Subcutaneous abdominal adipose tissue (tissue), 5 donors: ENCODE results near the gene IFI27L1.

ENCODE experiments used
- H3K27ac ChIP-seq: one replicate; pipeline ENCODE4 v1.7.0; 2013; ENCODE audit warnings: low read depth, mild to moderate bottlenecking, inconsistent platforms, low read length, moderate library complexity
- H3K27me3 ChIP-seq, 5 donors: one replicate each; pipeline ENCODE4 v1.7.0; 2013; ENCODE audit warnings: low read length in 5 of 5, inconsistent platforms in 1 of 5; ENCODE audit not compliant: control insufficient read depth in 5 of 5, insufficient read depth in 4 of 5
- H3K36me3 ChIP-seq, 5 donors: one replicate each; pipeline ENCODE4 v1.7.0; 2013; ENCODE audit warnings: low read length in 5 of 5; ENCODE audit not compliant: control insufficient read depth in 5 of 5, insufficient read depth in 5 of 5
- H3K4me1 ChIP-seq, 5 donors: one replicate each; pipeline ENCODE4 v1.7.0; 2013; ENCODE audit warnings: low read length in 5 of 5, mild to moderate bottlenecking in 3 of 5, moderate library complexity in 1 of 5; ENCODE audit not compliant: control insufficient read depth in 5 of 5, insufficient read depth in 5 of 5
- H3K4me3 ChIP-seq, 5 donors: one replicate each; pipeline ENCODE4 v1.7.0; 2013; ENCODE audit warnings: low read length in 5 of 5, low read depth in 1 of 5
- H3K9ac ChIP-seq, 5 donors: one replicate each; pipeline ENCODE4 v1.7.0; 2013; ENCODE audit warnings: low read length in 5 of 5, mild to moderate bottlenecking in 4 of 5, moderate library complexity in 3 of 5
- H3K9me3 ChIP-seq, 5 donors: one replicate each; pipeline ENCODE4 v1.7.0; 2013; ENCODE audit warnings: low read length in 5 of 5; ENCODE audit not compliant: control insufficient read depth in 5 of 5
- donor health status: healthy.
- donor health status: healthy.
- donor health status: healthy.
- donor health status: healthy.
- donor health status: healthy.

The IFI27L1 gene

DNA sequence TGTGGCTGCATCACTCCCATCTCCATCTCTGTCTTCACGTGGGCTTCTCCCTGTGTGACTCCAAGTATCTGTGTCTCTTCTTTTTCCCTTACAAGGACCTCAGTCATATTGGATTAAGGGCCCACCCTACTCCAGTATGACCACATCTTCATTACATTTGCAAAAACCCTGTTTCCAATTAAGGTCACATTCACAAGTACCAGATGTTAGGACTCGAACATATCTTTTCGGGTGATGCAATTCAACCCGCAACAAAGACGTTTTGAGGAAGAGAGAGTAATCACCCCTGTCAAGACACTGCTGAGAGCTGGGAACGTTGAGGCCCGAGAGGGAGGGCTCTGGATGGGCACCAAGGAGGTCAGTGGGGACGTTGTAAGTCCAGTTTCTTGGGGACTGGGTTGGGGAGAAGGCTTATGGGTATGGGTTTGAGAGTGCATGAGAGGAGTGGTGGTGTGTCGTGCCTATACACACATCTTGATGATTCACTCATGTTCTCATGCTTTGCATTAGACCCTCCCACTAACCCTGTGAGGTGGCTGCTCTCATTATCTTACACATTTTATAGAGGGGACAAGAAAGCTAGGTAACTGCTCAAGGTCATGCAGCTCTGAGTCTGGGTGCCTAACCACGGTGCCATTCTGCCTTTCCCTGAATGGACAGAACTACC, 17.3 kb downstream of the IFI27L1 start:
- H3K9me3 ChIP-seq: no peaks in the 10 kb centered on the region
- peaks cover 0 to 8% (median 5%) of the 10 kb centered on the region in 5 donors for H3K4me1 ChIP-seq
- H3K27ac ChIP-seq: no peak overlapping the region
- H3K4me3 ChIP-seq: no peak overlapping the region
- peaks cover 0 to 12% (median 4%) of the 10 kb centered on the region in 5 donors for H3K36me3 ChIP-seq
- no peaks in the 10 kb centered on the region for H3K27me3 ChIP-seq
- H3K9ac ChIP-seq: no peak overlapping the region

DNA sequence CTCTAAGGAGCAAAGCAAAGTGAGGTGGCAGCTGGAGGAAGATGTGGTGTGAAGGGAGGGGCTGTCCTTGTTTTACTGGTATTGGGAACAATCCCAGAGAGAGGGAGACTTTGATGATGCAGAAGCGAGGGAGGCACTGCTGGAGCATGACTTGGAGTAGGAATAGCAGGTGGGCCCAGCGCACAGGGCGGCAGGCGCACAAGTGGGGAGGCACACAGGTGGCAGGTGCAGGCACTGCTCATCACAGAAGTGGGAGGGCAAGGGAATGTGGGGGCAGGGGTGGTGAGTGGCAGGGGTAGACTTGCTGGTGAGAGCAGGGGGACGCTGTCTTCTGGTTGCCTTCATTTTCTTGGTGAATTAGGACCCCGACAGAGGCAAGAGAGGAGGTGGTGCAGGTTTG, 17.9 kb downstream of the IFI27L1 start:
- Histone ChIP-seq H3K9me3 (no peaks in the 10 kb centered on the region), H3K27ac (no peak overlapping the region), H3K9ac (no peak overlapping the region), H3K4me3 (no peak overlapping the region), H3K4me1 (peaks cover 0 to 8% (median 5%) of the 10 kb centered on the region in 5 donors), H3K36me3 (peaks cover 0 to 12% (median 7%) of the 10 kb centered on the region in 5 donors), H3K27me3 (no peaks in the 10 kb centered on the region)

DNA sequence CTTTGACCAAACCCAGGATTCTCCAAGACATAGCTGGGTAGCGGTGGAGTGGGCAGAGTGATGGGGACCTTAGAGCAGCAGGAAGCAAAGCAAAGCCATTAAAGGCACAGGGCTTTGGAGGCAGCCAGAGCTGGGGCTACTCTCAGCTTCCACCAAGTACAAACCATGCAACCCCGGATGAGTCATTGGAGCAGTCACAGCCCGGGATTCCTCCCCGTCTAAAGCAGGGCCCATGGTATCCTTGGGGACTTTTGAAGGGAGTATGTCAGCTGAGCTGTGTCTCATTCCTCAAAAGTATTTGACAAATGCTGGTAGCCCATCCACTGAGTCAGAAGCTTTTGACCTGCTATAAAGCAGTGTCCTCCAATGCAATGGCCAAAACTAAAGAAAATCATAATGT, 19.7 kb downstream of the IFI27L1 start:
- no peaks in the 10 kb centered on the region for H3K27me3 ChIP-seq
- no peak overlapping the region for H3K4me3 ChIP-seq
- peak overlapping the region; percentile 37 for H3K27ac ChIP-seq
- H3K9me3 ChIP-seq: no peaks in the 10 kb centered on the region
- peaks cover 0 to 12% (median 7%) of the 10 kb centered on the region in 5 donors for H3K36me3 ChIP-seq
- peaks cover 0 to 8% (median 5%) of the 10 kb centered on the region in 5 donors for H3K4me1 ChIP-seq
- no peak overlapping the region for H3K9ac ChIP-seq

DNA sequence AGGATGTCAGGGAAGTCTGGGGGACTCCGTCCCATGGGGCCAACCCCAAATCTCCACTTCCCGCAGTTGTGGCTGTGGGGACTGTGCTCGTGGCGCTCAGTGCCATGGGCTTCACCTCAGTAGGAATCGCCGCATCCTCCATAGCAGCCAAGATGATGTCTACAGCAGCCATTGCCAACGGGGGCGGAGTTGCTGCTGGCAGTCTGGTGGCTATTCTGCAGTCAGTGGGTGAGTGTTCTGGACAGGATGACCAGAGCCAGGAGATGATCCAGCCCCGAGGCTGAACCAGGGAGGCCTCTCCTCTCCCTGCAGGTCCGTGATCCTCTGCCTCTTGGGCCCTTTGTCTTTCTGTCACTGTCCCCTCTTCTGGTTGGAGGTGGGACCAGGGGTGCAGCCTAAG, 20.6 kb downstream of the IFI27L1 start:
- peaks cover 0 to 12% (median 6%) of the 10 kb centered on the region in 5 donors for H3K36me3 ChIP-seq
- H3K27ac ChIP-seq: peak overlapping the region; percentile 37
- H3K4me3 ChIP-seq: no peak overlapping the region
- H3K4me1 ChIP-seq: peaks cover 0 to 8% (median 5%) of the 10 kb centered on the region in 5 donors
- no peaks in the 10 kb centered on the region for H3K9me3 ChIP-seq
- H3K9ac ChIP-seq: no peak overlapping the region
- H3K27me3 ChIP-seq: no peaks in the 10 kb centered on the region

DNA sequence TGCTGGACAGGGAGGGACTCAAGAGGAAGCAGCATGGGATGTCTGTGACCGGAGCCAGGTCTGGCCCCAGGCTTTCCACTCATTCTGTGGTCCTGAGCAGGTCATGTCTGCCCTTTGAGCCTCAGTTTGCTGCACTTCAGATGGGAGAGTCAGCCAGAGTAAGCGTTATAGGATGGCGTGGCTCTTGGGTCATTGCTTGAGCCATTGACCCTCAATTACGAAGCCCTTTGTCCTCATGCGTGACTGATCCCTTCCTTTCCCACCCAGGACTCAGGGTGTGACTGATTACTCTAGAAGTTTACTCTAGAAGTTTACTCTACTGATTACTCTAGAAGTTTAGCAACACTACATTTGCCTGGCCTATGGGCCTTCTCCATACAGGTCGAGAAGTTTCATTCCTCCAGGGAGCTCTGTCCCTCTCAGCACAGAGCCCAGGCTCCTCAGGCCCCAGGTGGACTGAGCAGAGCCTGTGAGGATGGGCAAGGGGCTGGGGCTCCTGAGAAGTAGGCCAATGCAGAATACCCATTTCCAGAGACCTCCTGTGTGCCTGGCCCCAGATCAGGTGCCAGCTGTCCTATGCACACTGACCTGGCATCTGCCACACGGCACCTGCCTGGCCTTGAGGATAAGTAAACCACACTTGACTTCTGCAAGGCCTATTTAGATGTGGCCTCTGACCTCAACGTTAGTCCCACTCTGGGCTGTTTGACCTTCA, 21.8 kb downstream of the IFI27L1 start:
- Histone ChIP-seq H3K9me3 (no peaks in the 10 kb centered on the region), H3K9ac (no peak overlapping the region), H3K4me3 (no peak overlapping the region), H3K27ac (no peak overlapping the region), H3K27me3 (no peaks in the 10 kb centered on the region), H3K36me3 (peaks cover 0 to 8% (median 1%) of the 10 kb centered on the region in 5 donors), H3K4me1 (peaks cover 0 to 8% (median 5%) of the 10 kb centered on the region in 5 donors)

DNA sequence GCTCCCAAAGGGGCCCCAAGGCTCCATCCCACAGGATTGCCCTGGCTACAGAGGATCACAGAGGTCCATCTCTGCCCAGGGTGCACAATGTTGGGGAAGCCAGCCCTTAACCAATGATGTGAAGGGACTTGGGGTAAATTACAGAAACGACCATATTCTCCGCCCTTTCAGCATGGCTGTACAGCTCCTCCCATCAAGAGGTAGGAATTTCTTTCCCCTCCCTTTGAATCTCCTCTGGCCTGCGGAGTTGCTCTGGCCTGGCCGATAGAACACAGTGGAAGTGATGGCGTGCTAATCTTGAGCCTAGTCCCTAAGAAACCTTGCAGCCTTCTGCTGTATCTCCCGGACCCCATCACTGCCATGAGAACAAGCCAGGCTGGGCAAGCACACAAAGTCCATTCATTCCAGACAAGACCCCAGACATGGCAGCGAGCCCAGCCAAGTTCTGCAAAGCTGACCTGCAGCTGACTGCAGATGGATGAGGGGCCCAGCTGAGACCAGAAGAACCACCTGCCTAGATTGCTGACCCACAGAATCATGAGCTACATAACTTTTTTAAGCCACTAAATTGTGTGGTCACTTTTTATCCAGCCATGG, 22.5 kb downstream of the IFI27L1 start:
- H3K36me3 ChIP-seq: peaks cover 0 to 6% (median 0%) of the 10 kb centered on the region in 5 donors
- no peak overlapping the region for H3K9ac ChIP-seq
- no peak overlapping the region for H3K4me3 ChIP-seq
- peaks cover 0 to 8% (median 6%) of the 10 kb centered on the region in 5 donors for H3K4me1 ChIP-seq
- no peaks in the 10 kb centered on the region for H3K9me3 ChIP-seq
- H3K27me3 ChIP-seq: no peaks in the 10 kb centered on the region
- no peak overlapping the region for H3K27ac ChIP-seq

DNA sequence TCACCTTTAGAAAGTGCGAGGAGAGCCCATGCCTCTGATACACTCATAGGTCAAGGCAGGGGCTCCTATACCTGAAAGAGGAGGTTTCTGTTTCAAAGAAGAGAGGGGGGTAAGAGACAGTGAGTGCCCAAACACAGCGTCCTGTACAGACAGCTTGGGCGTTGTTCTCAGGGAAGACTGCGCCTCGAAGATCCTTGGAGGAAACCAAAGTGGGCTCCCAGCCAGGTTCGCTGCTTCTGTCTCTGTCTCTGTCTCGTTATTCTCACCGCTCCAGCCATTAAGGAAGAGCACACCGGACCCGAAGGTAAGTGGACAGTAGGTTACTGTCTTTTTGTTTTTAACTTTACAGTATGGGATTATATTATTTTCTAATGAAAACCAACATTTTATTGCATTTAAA, 23.6 kb downstream of the IFI27L1 start:
- H3K36me3 ChIP-seq: peaks cover 0 to 2% (median 0%) of the 10 kb centered on the region in 5 donors
- peaks cover 2 to 13% (median 12%) of the 10 kb centered on the region in 5 donors for H3K4me1 ChIP-seq
- no peak overlapping the region for H3K4me3 ChIP-seq
- no peak overlapping the region for H3K27ac ChIP-seq
- no peak overlapping the region for H3K9ac ChIP-seq
- no peaks in the 10 kb centered on the region for H3K27me3 ChIP-seq
- H3K9me3 ChIP-seq: no peaks in the 10 kb centered on the region

DNA sequence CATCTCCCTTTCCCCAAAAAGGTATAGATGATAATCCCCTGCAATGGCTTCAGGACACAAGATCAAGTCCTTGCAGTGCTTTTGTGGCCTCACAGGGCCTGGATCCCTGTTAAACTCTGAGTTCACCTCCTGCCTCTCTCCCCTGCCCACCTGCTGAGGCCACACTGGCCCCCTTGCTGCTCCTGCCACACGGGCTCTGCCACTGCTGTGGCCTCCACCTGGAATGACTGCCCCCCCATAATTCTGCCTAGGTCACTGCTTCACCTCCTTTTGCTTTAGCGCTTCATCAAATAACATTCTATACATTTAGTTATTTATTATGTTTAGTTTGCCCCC, 28.8 kb downstream of the IFI27L1 start:
- peak overlapping the region; percentile 83 for H3K27ac ChIP-seq
- no peaks in the 10 kb centered on the region for H3K36me3 ChIP-seq
- peak overlapping the region in 1 of 5 donors; percentile 96 for H3K9ac ChIP-seq
- peaks cover 9 to 53% (median 34%) of the 10 kb centered on the region in 5 donors for H3K4me1 ChIP-seq
- peak overlapping the region in 2 of 5 donors; percentile 73 to 85 for H3K4me3 ChIP-seq
- H3K9me3 ChIP-seq: no peaks in the 10 kb centered on the region
- H3K27me3 ChIP-seq: no peaks in the 10 kb centered on the region

DNA sequence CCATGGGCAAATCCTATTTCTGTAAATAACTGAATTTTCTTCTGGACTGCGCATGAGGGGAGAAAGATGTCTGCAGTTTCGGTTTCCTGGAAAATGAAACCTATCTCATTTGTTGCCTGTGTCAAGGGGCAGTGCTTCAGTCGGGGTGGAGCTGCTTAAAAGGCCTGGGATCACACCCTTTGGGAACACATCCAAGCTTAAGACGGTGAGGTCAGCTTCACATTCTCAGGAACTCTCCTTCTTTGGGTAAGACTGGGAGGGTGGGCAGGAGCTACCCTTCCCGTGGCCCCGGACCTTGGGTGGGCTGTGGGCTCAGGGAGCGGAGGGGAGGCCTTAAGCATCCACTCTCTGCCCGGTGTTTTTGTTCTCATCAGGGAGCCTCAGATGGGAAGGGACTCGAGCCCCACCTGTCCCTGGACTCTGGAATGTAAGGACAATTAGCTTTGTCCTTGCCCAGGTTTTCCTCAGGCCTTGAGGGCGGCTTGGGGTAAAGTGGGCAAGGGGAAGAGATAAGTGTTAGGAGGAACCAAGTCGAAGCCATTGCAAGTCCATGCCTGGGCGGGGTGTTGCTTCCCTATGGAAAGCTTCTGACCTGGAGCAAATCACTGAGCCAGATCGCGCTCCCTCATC, 29.6 kb downstream of the IFI27L1 start, which contains the start of gene IFI27:
Gene IFI27, plus strand, starts transcription at position 185 of the 630 bp plus-strand sequence.
- Histone ChIP-seq H3K9ac (peak within 1 kb of the TSS; percentile 64 to 96 (median 74)), H3K27me3 (no peaks in the 10 kb centered on the region), H3K4me1 (peaks cover 13 to 60% (median 42%) of the 10 kb centered on the region in 5 donors)

More for the DNA sequence above, 29.6 kb downstream of the IFI27L1 start, which contains the start of gene IFI27:
- H3K27ac ChIP-seq: peak within 1 kb of the TSS; percentile 83
- H3K9me3 ChIP-seq: no peaks in the 10 kb centered on the region
- no peaks in the 10 kb centered on the region for H3K36me3 ChIP-seq
- peak within 1 kb of the TSS; percentile 45 to 85 (median 73) for H3K4me3 ChIP-seq
